Measurements from ENCODE around the gene ZNF688. TPM values are rescaled to one million over a fixed set of nuclear protein-coding genes. Genes with fewer than 3 reads are reported as not detected.

ZNF688 gene
- total and polyA plus RNA-seq, 2 of the 13 experiments (the other 11 are each of a cell fraction or from before 2014, with no cell fraction given) = 2.4 to 5.4 TPM

- no peak for DNase-seq (ENCODE audit: low spot score)
- ChIA-PET CTCF (ENCODE audit: low intra/inter-chr PET ratio, low total read pairs) (no interaction called here), POLR2A (interaction anchor here (0.8 to 1.8 kb wide), 24 partner anchors 8 to 220 kb away, joined by 3 to 28 read pairs (median 4); partner anchors contain the start of genes CD2BP2, DCTPP1, PHKG2 and ZNF688)
- TF ChIP-seq ZNF431 (CRISPR knock-in tag; IDR thresholded peaks at IDR 0.05; ENCODE audit: borderline replicate concordance, low read depth) (0 out of 2 replicates have a peak, but pooled peaks have one; percentile 5), ZNF501 (CRISPR knock-in tag; IDR thresholded peaks at IDR 0.05) (peak; percentile 10; the same call in 1 of the 2 replicates), TEAD3 (CRISPR knock-in tag; optimal IDR thresholded peaks at IDR 0.05; ENCODE audit: borderline replicate concordance) (no peak), AHDC1 (CRISPR knock-in tag; IDR thresholded peaks at IDR 0.05; ENCODE audit: borderline replicate concordance) (0 out of 2 replicates have a peak, but pooled peaks have one; percentile 39), ZFP91 (CRISPR knock-in tag; IDR thresholded peaks at IDR 0.05; ENCODE audit: borderline replicate concordance) (0 out of 2 replicates have a peak, but pooled peaks have one; percentile 0), ZNF670 (CRISPR knock-in tag; IDR thresholded peaks at IDR 0.05; ENCODE audit: borderline replicate concordance) (no peak), ZSCAN9 (CRISPR knock-in tag; IDR thresholded peaks at IDR 0.05; ENCODE audit: borderline replicate concordance) (0 out of 2 replicates have a peak, but pooled peaks have one; percentile 13), ZNF816 (CRISPR knock-in tag; IDR thresholded peaks at IDR 0.05; ENCODE audit: borderline replicate concordance) (0 out of 2 replicates have a peak, but pooled peaks have one; percentile 56), TARDBP (CRISPR knock-in tag; IDR thresholded peaks at IDR 0.05) (no peak)
- in situ Hi-C loops (cut with HindIII; ENCODE audit: extremely low pct_ligation_motif_present, low pct_unique_long_range_greater_than_20kb) = no loop called here
- Histone ChIP-seq H3K36me3 (replicated peaks in 1 of 2; ENCODE audit: control insufficient read depth in 1 of 2, insufficient read depth in 2 of 2, low read length in 2 of 2) (peaks cover 3 to 8% of the 10 kb centered on the region in 2 experiments; a peak in 2 of 5 replicates), H3K4me1 (ENCODE audit: insufficient read depth, low read length) (peaks cover 58% of the 10 kb centered on the region), H3K4me2 (ENCODE audit: low read depth, low read length) (peak overlapping the region; percentile 80), H3K27me3 (ENCODE audit: control insufficient read depth in 1 of 2, insufficient read depth in 2 of 2, low read length in 2 of 2) (no peaks in the 10 kb centered on the region; a peak in 1 of 5 replicates), H3K27ac (ENCODE audit: extremely low read length, insufficient read depth, low read length) (peak overlapping the region; percentile 26), H3K9ac (ENCODE audit: insufficient read depth, low read depth, low read length) (peak overlapping the region; percentile 36), H3K4me3 (replicated peaks in 1 of 3; ENCODE audit: insufficient read depth in 1 of 3, low read depth in 2 of 3, low read length in 3 of 3) (peak overlapping the region; percentile 25 to 97 (median 42); a peak in 5 of 6 replicates), H3K79me2 (ENCODE audit: insufficient read depth, low read length) (no peaks in the 10 kb centered on the region), H2AFZ (ENCODE audit: low read length) (no peak overlapping the region), H3K9me3 (ENCODE audit: low read length) (no peaks in the 10 kb centered on the region), H4K20me1 (ENCODE audit: insufficient read depth, low read length) (no peaks in the 10 kb centered on the region)
- BruUV-seq (replicated peaks) = TSS peak; percentile 70
- WGBS (ENCODE audit: low lambda C conversion rate) = 68% methylated on average over 14 of the region's 14 CpGs
- intact Hi-C loops (cut with micrococcal nuclease; ENCODE audit: unreplicated experiment) = loop anchor here (2.0 to 10.0 kb wide), 6 partner anchors 31 to 170 kb away; partner anchors contain the start of genes DCTPP1, FBRS, PRR14 and SRCAP
- ATAC-seq = no peak
- FAIRE-seq = peak; percentile 28
Observed at GRCh38 chr16:30527635-30528178, 43.8 kb downstream of the ZNF688 start.

Data from HepG2 (cell line).